ENCODE data around the gene PTPRN2. TPM values are rescaled to one million over a fixed set of nuclear protein-coding genes. Genes with fewer than 3 reads are reported as not detected.

Gene PTPRN2
- polyA plus RNA-seq, 1 of the 3 experiments (the other 2 are of a cell fraction): 4.0 TPM

- Histone ChIP-seq H3K27ac (ENCODE audit: low read depth in 2 of 2, low read length in 1 of 2) (no peak overlapping the region), H3K9me3 (no peaks in the 10 kb centered on the region), H3K4me3 (ENCODE audit: low read depth in 2 of 2, low read length in 1 of 2) (no peak overlapping the region), H3K79me2 (ENCODE audit: insufficient read depth) (no peaks in the 10 kb centered on the region), H3K4me2 (no peak overlapping the region), H3F3A (replicated peaks; ENCODE audit: insufficient read depth) (no peaks in the 10 kb centered on the region), H3K9me2 (no peaks in the 10 kb centered on the region), H3K36me3 (replicated peaks in 1 of 2; ENCODE audit: control insufficient read depth in 1 of 2, insufficient read depth in 2 of 2, low read length in 1 of 2) (no peaks in the 10 kb centered on the region), H3K9ac (no peak overlapping the region), H3K27me3 (ENCODE audit: insufficient read depth) (no peaks in the 10 kb centered on the region), H4K20me1 (ENCODE audit: insufficient read depth) (no peaks in the 10 kb centered on the region), H2AFZ (ENCODE audit: low read depth) (no peak overlapping the region), H3K4me1 (ENCODE audit: control insufficient read depth in 1 of 2, insufficient read depth in 2 of 2, low read depth in 1 of 2, low read length in 1 of 2) (no peaks in the 10 kb centered on the region)
- POLR2A ChIA-PET: no interaction called here
- no peak for TF ChIP-seq TCF12 (IDR thresholded peaks at IDR 0.05)
- TF ChIP-seq FOXM1 (IDR thresholded peaks at IDR 0.05; ENCODE audit: low read depth): no peak
- TF ChIP-seq MXI1 (IDR thresholded peaks at IDR 0.05; ENCODE audit: low read depth, low read length): no peak
- no peak for TF ChIP-seq FOSL2 (IDR thresholded peaks at IDR 0.05; ENCODE audit: borderline replicate concordance, low read depth)
- no peak for TF ChIP-seq RXRA (IDR thresholded peaks at IDR 0.05; ENCODE audit: borderline replicate concordance, low read depth)
- no peak for TF ChIP-seq FOXJ3 (CRISPR knock-in tag; IDR thresholded peaks at IDR 0.05)
- no peak for TF ChIP-seq SIN3A (IDR thresholded peaks at IDR 0.05; ENCODE audit: borderline replicate concordance, low read depth, low read length)
- TF ChIP-seq TAF1 (IDR thresholded peaks at IDR 0.05; ENCODE audit: borderline replicate concordance, low read depth, low read length): no peak
- no peak for TF ChIP-seq SMC3 (IDR thresholded peaks at IDR 0.05; ENCODE audit: low read depth, low read length)
- TF ChIP-seq GATA2 (CRISPR knock-in tag; IDR thresholded peaks at IDR 0.05): no peak
- WGBS (ENCODE audit: low lambda C conversion rate): 51% methylated on average over 10 of the region's 10 CpGs
- CTCF ChIA-PET: no interaction called here
- DNase-seq: no peak
These were observed 1007.3 kb downstream of the PTPRN2 start for GRCh38 chr7:157580324-157580723.

- H3K9ac ChIP-seq: no peak overlapping the region
- H4K20me1 ChIP-seq (ENCODE audit: insufficient read depth): no peaks in the 10 kb centered on the region
- H3K36me3 ChIP-seq (replicated peaks in 1 of 2; ENCODE audit: control insufficient read depth in 1 of 2, insufficient read depth in 2 of 2, low read length in 1 of 2): peaks cover 0 to 3% of the 10 kb centered on the region in 2 experiments
- no peaks in the 10 kb centered on the region for H3K27me3 ChIP-seq (ENCODE audit: insufficient read depth)
- no peaks in the 10 kb centered on the region for H3K4me1 ChIP-seq (ENCODE audit: control insufficient read depth in 1 of 2, insufficient read depth in 2 of 2, low read depth in 1 of 2, low read length in 1 of 2)
- H3K4me3 ChIP-seq (ENCODE audit: low read depth in 2 of 2, low read length in 1 of 2): no peak overlapping the region
- no peaks in the 10 kb centered on the region for H3F3A ChIP-seq (replicated peaks; ENCODE audit: insufficient read depth)
- no peak overlapping the region for H2AFZ ChIP-seq (ENCODE audit: low read depth)
- no peaks in the 10 kb centered on the region for H3K9me2 ChIP-seq
- H3K27ac ChIP-seq (ENCODE audit: low read depth in 2 of 2, low read length in 1 of 2): no peak overlapping the region
- TF ChIP-seq CHD2 (IDR thresholded peaks at IDR 0.05; ENCODE audit: low read length, partially characterized antibody) (no peak), MEF2A (IDR thresholded peaks at IDR 0.05; ENCODE audit: borderline replicate concordance, low read depth) (no peak)
- no peak for DNase-seq
- H3K4me2 ChIP-seq: no peak overlapping the region
- H3K79me2 ChIP-seq (ENCODE audit: insufficient read depth): no peaks in the 10 kb centered on the region
- ChIA-PET POLR2A (no interaction called here), CTCF (interaction anchor here (1.0 kb wide), 1 partner anchor 775 kb away, joined by 3 read pairs; no protein-coding TSS in a partner anchor)
- no peaks in the 10 kb centered on the region for H3K9me3 ChIP-seq
- 85% methylated on average over 16 of the region's 16 CpGs for WGBS (ENCODE audit: low lambda C conversion rate)
These were observed 1008.2 kb downstream of the PTPRN2 start for GRCh38 chr7:157579425-157579824.

- Histone ChIP-seq H3K79me2 (ENCODE audit: insufficient read depth) (no peaks in the 10 kb centered on the region), H3K4me3 (ENCODE audit: low read depth in 2 of 2, low read length in 1 of 2) (no peak overlapping the region), H4K20me1 (ENCODE audit: insufficient read depth) (no peaks in the 10 kb centered on the region), H3K9me2 (no peaks in the 10 kb centered on the region), H3K4me2 (no peak overlapping the region), H3K36me3 (replicated peaks in 1 of 2; ENCODE audit: control insufficient read depth in 1 of 2, insufficient read depth in 2 of 2, low read length in 1 of 2) (peaks cover 0 to 5% of the 10 kb centered on the region in 2 experiments), H3K9ac (no peak overlapping the region), H3K27me3 (ENCODE audit: insufficient read depth) (no peaks in the 10 kb centered on the region), H3K27ac (ENCODE audit: low read depth in 2 of 2, low read length in 1 of 2) (no peak overlapping the region), H3F3A (replicated peaks; ENCODE audit: insufficient read depth) (no peaks in the 10 kb centered on the region), H3K9me3 (no peaks in the 10 kb centered on the region), H3K4me1 (ENCODE audit: control insufficient read depth in 1 of 2, insufficient read depth in 2 of 2, low read depth in 1 of 2, low read length in 1 of 2) (no peaks in the 10 kb centered on the region), H2AFZ (ENCODE audit: low read depth) (no peak overlapping the region)
- ChIA-PET CTCF (no interaction called here), POLR2A (no interaction called here)
- no peak for DNase-seq
- TF ChIP-seq ZBTB33 (IDR thresholded peaks at IDR 0.05; ENCODE audit: borderline replicate concordance, low read depth): no peak
- TF ChIP-seq EP300 (IDR thresholded peaks at IDR 0.05; ENCODE audit: borderline replicate concordance in 1 of 2, low read depth in 1 of 2, low read length in 1 of 2): no peak
- TF ChIP-seq SMC3 (IDR thresholded peaks at IDR 0.05; ENCODE audit: low read depth, low read length): no peak
- TF ChIP-seq GATA2 (CRISPR knock-in tag; IDR thresholded peaks at IDR 0.05): no peak
- no peak for TF ChIP-seq MEF2A (IDR thresholded peaks at IDR 0.05; ENCODE audit: borderline replicate concordance, low read depth)
- TF ChIP-seq TEAD4 (IDR thresholded peaks at IDR 0.05; ENCODE audit: borderline replicate concordance, insufficient read depth): no peak
- WGBS (ENCODE audit: low lambda C conversion rate): 88% methylated on average over 31 of the region's 31 CpGs
These were observed 1009.8 kb downstream of the PTPRN2 start for GRCh38 chr7:157577796-157578339.
